GM18951 (cell line): ENCODE data around the gene NRP2.

ENCODE experiments used
- POLR2A ChIP-seq: IDR thresholded peaks from 4 replicates; pipeline ENCODE4 v1.6.1; 2011; ENCODE audit warnings: mild to moderate bottlenecking; ENCODE audit not compliant: insufficient read length, insufficient read depth; ENCODE audit errors: extremely low read depth
- in situ Hi-C: fragments of 300-500 bp; cut with MboI; formaldehyde crosslinking; loops from one replicate; pipeline ENCODE4 v1.12.0; 2022; ENCODE audit warnings: low sequenced_read_pairs, mixed read lengths, inconsistent platforms; ENCODE audit not compliant: unreplicated experiment

NRP2 gene

GRCh38 chr2:205730191-205730590 is 47.9 kb downstream of the NRP2 start:
- no peak for TF ChIP-seq POLR2A
- in situ Hi-C loops = no loop called here

DNA sequence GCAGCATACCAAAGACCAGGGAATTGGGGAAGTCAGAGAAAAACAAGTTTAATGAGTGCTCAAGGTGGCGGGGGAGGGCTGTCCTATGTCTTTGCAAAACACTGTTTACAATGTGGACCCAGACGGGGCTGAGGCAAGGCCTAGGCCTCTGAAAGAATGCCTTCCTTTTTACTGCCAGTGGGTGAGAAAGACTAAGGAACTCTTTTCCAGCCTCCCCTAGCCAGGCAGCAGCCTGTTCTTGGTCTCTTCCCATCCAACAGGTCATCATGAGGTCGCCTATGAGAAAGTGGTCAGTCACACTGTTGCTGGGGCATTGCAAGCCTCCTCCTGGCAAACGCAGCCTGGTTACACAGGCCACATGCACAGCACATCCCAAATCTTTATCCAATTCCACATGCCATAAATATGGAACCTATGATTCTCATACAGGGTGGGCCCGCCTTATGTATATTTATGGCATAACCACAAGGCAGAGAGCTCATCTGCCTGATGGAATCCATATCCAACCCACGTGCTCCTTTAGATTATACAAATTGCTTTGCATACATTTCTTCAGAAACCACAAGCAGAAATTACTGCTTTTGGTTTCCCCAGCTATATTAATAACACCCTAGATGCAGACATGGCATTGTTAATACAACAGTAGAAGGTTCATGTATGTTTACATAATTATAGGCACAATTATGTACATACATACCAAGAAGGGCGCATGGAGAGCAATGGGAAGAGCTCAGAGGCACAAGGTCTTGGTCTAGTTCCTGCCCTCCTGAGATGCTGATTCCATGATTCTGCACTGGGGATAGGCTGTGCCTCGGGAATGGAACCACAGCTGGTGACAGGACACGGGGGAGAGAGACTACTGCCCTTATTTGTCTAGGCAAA is 48.6 kb downstream of the NRP2 start:
- TF ChIP-seq POLR2A = no peak
- in situ Hi-C loops = no loop called here

DNA sequence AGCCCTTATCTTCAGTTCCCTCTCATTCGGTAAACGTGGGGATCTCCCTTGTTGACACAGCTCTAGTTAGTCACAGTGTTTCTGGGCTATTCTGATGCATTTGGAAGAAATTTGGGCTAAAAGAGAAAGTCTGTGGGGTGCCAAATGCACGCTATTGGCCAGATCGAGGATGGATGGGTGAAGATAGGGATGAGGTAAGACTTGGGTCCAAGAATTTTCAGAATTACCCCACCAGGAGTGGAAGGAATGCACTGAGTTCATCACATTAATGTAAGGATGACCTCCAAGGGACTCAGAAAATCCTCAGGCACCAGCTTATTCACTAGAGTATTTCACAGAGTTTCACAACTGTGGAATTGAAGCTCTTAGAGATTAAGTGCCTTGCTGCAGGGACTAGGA is 49.3 kb downstream of the NRP2 start:
- TF ChIP-seq POLR2A = no peak
- in situ Hi-C loops = no loop called here

GRCh38 chr2:205732314-205732713 is 50.0 kb downstream of the NRP2 start:
- in situ Hi-C loops = no loop called here
- TF ChIP-seq POLR2A = no peak

GRCh38 chr2:205733082-205733481 is 50.8 kb downstream of the NRP2 start:
- in situ Hi-C loops = no loop called here
- no peak for TF ChIP-seq POLR2A

- no peak for TF ChIP-seq POLR2A
- in situ Hi-C loops = no loop called here
Measured at GRCh38 chr2:205733648-205734047, 51.3 kb downstream of the NRP2 start.

GRCh38 chr2:205734436-205735037 is 52.2 kb downstream of the NRP2 start:
- no peak for TF ChIP-seq POLR2A
- in situ Hi-C loops = no loop called here

- in situ Hi-C loops = no loop called here
- no peak for TF ChIP-seq POLR2A
Measured at GRCh38 chr2:205738117-205738968, 56.0 kb downstream of the NRP2 start.

GRCh38 chr2:205739620-205740019 is 57.3 kb downstream of the NRP2 start:
- TF ChIP-seq POLR2A = no peak
- in situ Hi-C loops = no loop called here

DNA sequence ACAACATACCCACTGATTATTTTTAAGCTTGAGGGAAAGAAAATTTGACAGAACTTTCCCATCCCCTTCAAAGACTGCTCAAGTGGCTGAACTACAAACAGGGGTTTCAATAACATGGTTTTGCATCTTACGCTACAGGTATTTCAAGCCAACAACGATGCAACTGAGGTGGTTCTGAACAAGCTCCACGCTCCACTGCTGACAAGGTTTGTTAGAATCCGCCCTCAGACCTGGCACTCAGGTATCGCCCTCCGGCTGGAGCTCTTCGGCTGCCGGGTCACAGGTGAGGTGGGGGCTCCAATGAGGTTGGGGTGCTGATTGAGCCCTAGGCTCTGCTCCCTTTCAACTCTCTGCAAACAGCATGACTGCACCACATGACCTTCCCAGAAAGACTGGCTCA is 58.1 kb downstream of the NRP2 start:
- no peak for TF ChIP-seq POLR2A
- in situ Hi-C loops = no loop called here

- in situ Hi-C loops = no loop called here
- no peak for TF ChIP-seq POLR2A
Measured at GRCh38 chr2:205741256-205741978, 59.1 kb downstream of the NRP2 start.

DNA sequence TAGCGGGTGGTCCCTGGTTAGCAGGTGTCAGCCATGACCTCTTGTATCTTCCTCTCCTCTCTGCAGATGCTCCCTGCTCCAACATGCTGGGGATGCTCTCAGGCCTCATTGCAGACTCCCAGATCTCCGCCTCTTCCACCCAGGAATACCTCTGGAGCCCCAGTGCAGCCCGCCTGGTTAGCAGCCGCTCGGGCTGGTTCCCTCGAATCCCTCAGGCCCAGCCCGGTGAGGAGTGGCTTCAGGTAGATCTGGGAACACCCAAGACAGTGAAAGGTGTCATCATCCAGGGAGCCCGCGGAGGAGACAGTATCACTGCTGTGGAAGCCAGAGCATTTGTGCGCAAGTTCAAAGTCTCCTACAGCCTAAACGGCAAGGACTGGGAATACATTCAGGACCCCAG is 60.8 kb downstream of the NRP2 start:
- no peak for TF ChIP-seq POLR2A
- in situ Hi-C loops = no loop called here
